ENCODE data around the gene IRF8. TPM values are rescaled to one million over a fixed set of nuclear protein-coding genes. Genes with fewer than 3 reads are reported as not detected.
A peak's percentile ranks its signal among the peaks of the same experiment; 100 is the strongest.

IRF8 gene
- total and polyA plus RNA-seq, 2 of the 4 experiments (the other 2 are of a cell fraction), result not detected

- ATAC-seq (ENCODE audit: low read depth) (no peak), DNase-seq (no peak)
- Histone ChIP-seq H3K27ac (ENCODE audit: insufficient read depth, low read length) (no peak overlapping the region), H3K4me3 (ENCODE audit: insufficient read depth, low read depth, low read length) (no peak overlapping the region), H4K91ac (ENCODE audit: insufficient read depth, low read depth, low read length) (no peak overlapping the region), H3K4ac (ENCODE audit: low read depth, low read length) (no peak overlapping the region), H3K56ac (ENCODE audit: extremely low read depth, insufficient read depth, low read length) (no peak overlapping the region), H3K14ac (replicated peaks; ENCODE audit: low read depth, low read length) (no peak overlapping the region), H2BK20ac (ENCODE audit: low read depth, low read length) (no peak overlapping the region), H3K9me3 (ENCODE audit: control insufficient read depth, insufficient read depth, low read length) (peaks cover 4% of the 10 kb centered on the region; the same call in 1 of the 2 replicates), H3K36me3 (ENCODE audit: control insufficient read depth, insufficient read depth, low read length) (no peaks in the 10 kb centered on the region), H3K27me3 (ENCODE audit: control insufficient read depth, insufficient read depth, low read length) (peaks cover 53% of the 10 kb centered on the region), H3K4me2 (ENCODE audit: low read depth, low read length) (no peak overlapping the region), H2AFZ (replicated peaks; ENCODE audit: low read length, poor library complexity) (no peak overlapping the region), H2BK120ac (ENCODE audit: low read depth, low read length) (no peak overlapping the region), H4K5ac (ENCODE audit: low read depth, low read length) (no peak overlapping the region), H3K18ac (ENCODE audit: low read depth, low read length) (no peak overlapping the region; the same call in 1 of the 2 replicates), H2AK5ac (ENCODE audit: low read depth, low read length) (no peak overlapping the region), H2BK15ac (ENCODE audit: low read depth, low read length) (no peak overlapping the region), H4K20me1 (ENCODE audit: insufficient read depth, low read length) (no peaks in the 10 kb centered on the region), H3K4me1 (ENCODE audit: control insufficient read depth, insufficient read depth, low read length) (peaks cover 7% of the 10 kb centered on the region; the same call in 1 of the 2 replicates), H3K79me1 (ENCODE audit: low read depth in 1 of 2, low read length in 2 of 2) (no peaks in the 10 kb centered on the region), H3K9me1 (ENCODE audit: insufficient read depth, low read length) (no peaks in the 10 kb centered on the region), H3K23ac (ENCODE audit: low read depth, low read length) (no peak overlapping the region), H3K9ac (ENCODE audit: low read depth, low read length) (no peak overlapping the region), H4K8ac (ENCODE audit: low read depth in 2 of 2, low read length in 2 of 2) (no peak overlapping the region), H2BK5ac (ENCODE audit: low read depth, low read length, poor library complexity, severe bottlenecking) (no peak overlapping the region), H2AK9ac (replicated peaks; ENCODE audit: low read depth, low read length, poor library complexity) (no peak overlapping the region)
- CTCF ChIA-PET, result no interaction called here
- POLR2A ChIA-PET (ENCODE audit: unreplicated experiment), result no interaction called here
- TF ChIP-seq MXI1 (IDR thresholded peaks at IDR 0.05; ENCODE audit: borderline replicate concordance, low read depth, low read length) (no peak), CEBPB (IDR thresholded peaks at IDR 0.05; ENCODE audit: low read depth, low read length) (peak; percentile 47; the same call in 1 of the 2 replicates)
- dilution Hi-C loops (cut with HindIII; ENCODE audit: low sequenced_read_pairs, unreplicated experiment), result no loop called here
- WGBS, 2 experiments (ENCODE audit: extremely low coverage in 2 of 2, insufficient read length in 1 of 2), result 86% methylated on average over 1 of the region's 3 CpGs; no CpG with 5 or more reads in 1 of the 2 experiments
- intact Hi-C loops (cut with micrococcal nuclease), result no loop called here
- in situ Hi-C loops (cut with MboI; ENCODE audit: low sequenced_read_pairs), result no loop called here
- BruUV-seq (replicated peaks), result no TSS peak
Measured at GRCh38 chr16:85924675-85925074, 25.7 kb downstream of the IRF8 start.
